CD8-positive, alpha-beta memory T cell (primary cell): ENCODE results near the gene SLA2. TPM values are rescaled to one million over a fixed set of nuclear protein-coding genes. Genes with fewer than 3 reads are reported as not detected.
A peak's percentile ranks its signal among the peaks of the same experiment; 100 is the strongest.

ENCODE experiments used
- CTCF ChIA-PET: fragments of 350-600 bp; sonication (Branson Sonifier 250); formaldehyde crosslinking; loops from one replicate; lab custom pipeline; 2021; ENCODE audit warnings: antibody characterized with exemption; lab: Charles Lee
- POLR2A ChIA-PET: fragments of 350-600 bp; sonication (Branson Sonifier 250); formaldehyde crosslinking; loops from one replicate; lab custom pipeline; 2021; ENCODE audit warnings: antibody characterized with exemption; lab: Charles Lee
- DNase-seq, 5 donors: peaks; one replicate each; pipeline versions ENCODE4 v3.0.0 to v3.0.0-alpha.2; 2020 to 2022; ENCODE audit warnings: mixed read lengths in 1 of 5
- H3K27ac ChIP-seq: one replicate; pipeline ENCODE4 v1.7.0; 2013; ENCODE audit warnings: low read depth, mild to moderate bottlenecking, low read length, moderate library complexity
- H3K27me3 ChIP-seq: 2 replicates; pipeline ENCODE4 v1.7.0; 2013; ENCODE audit warnings: low read length, mild to moderate bottlenecking; ENCODE audit not compliant: insufficient read depth, poor library complexity, severe bottlenecking
- H3K36me3 ChIP-seq: 2 replicates; pipeline ENCODE4 v1.7.0; 2013; ENCODE audit warnings: mild to moderate bottlenecking, low read length, moderate library complexity; ENCODE audit not compliant: insufficient read depth
- H3K4me1 ChIP-seq: 2 replicates; pipeline ENCODE4 v1.7.0; 2013; ENCODE audit warnings: mild to moderate bottlenecking, low read length, moderate library complexity; ENCODE audit not compliant: insufficient read depth
- H3K4me3 ChIP-seq: 2 replicates; pipeline ENCODE4 v1.7.0; 2013; ENCODE audit warnings: mild to moderate bottlenecking, low read length
- H3K9me3 ChIP-seq: 2 replicates; pipeline ENCODE4 v1.7.0; 2013; ENCODE audit warnings: mild to moderate bottlenecking, low read length
- H3K27ac Mint-ChIP-seq, 8 donors: one replicate each; pipeline ENCODE4 v1.8.0; 2020 to 2021; ENCODE audit warnings: mixed read lengths in 8 of 8, mild to moderate bottlenecking in 6 of 8, inconsistent platforms in 3 of 8, moderate library complexity in 3 of 8
- H3K27me3 Mint-ChIP-seq, 2 donors: one replicate each; pipeline ENCODE4 v1.8.0; 2020 to 2021; ENCODE audit warnings: mixed read lengths in 2 of 2, mild to moderate bottlenecking in 1 of 2, moderate library complexity in 1 of 2
- H3K36me3 Mint-ChIP-seq, 3 donors: one replicate each; pipeline ENCODE4 v1.8.0; 2020 to 2021; ENCODE audit warnings: mixed read lengths in 3 of 3, inconsistent platforms in 1 of 3, mild to moderate bottlenecking in 1 of 3
- H3K4me1 Mint-ChIP-seq, 3 donors: one replicate each; pipeline ENCODE4 v1.8.0; 2020 to 2021; ENCODE audit warnings: mixed read lengths in 3 of 3, inconsistent platforms in 1 of 3, mild to moderate bottlenecking in 1 of 3
- H3K4me3 Mint-ChIP-seq, 7 donors: one replicate each; pipeline ENCODE4 v1.8.0; 2020 to 2021; ENCODE audit warnings: mixed read lengths in 7 of 7, mild to moderate bottlenecking in 6 of 7, moderate library complexity in 4 of 7, inconsistent platforms in 2 of 7
- H3K9me3 Mint-ChIP-seq, 5 donors: one replicate each; pipeline ENCODE4 v1.8.0; 2020 to 2022; ENCODE audit warnings: mixed read lengths in 5 of 5, mild to moderate bottlenecking in 3 of 5, moderate library complexity in 2 of 5, inconsistent platforms in 1 of 5
- polyA plus RNA-seq: library from polyadenylated mRNA; unstranded; fragments of 300-500 nt; fragmentation: Illumina TruSeq; gene quantifications from one replicate; pipeline ENCODE4 v1.2.3, GENCODE V29; 2021
- total RNA-seq, 2 experiments: library from RNA; stranded (reverse); gene quantifications; one replicate each; pipeline ENCODE4 v1.2.3, GENCODE V29; 2021

Gene SLA2
- total and polyA plus RNA-seq, 3 experiments from 2014 or later: 15.0 to 51.2 (median 47.8) TPM

DNA sequence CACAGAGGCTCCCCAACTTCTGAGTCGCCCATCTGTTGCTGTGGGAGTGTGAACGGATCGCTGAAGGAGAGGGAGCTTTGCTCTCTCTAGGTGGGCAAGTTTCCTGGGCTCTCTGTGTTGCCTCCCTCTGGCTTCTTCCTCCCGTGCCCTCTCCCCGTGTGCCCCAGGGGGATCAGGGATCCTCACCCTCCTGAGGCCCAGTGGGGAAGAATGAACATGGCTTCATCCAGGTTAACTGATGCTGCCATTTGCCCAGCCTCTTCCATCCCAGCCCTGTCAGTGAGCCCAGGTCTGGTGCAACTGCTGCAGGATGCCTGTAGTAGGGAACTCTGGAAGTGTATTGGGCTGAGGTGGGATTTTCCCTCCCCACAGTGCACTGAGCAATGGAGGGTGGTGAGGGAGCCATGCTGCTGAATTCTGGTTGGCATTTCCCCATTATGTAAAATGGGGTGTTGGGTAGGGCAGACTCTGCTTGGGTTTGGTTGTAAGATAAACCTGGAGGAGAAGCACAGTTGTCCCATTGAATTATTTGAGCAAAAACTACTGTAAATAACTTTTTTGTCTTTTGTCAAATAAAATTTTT is 52.6 kb downstream of the SLA2 start:
- Histone ChIP-seq H3K27me3 (no peaks in the 10 kb centered on the region), H3K36me3 (no peaks in the 10 kb centered on the region), H3K27ac (no peak overlapping the region), H3K4me3 (no peak overlapping the region), H3K4me1 (peaks cover 26% of the 10 kb centered on the region), H3K9me3 (no peaks in the 10 kb centered on the region)
- no peaks in the 10 kb centered on the region for H3K27me3 Mint-ChIP-seq
- peaks cover 0 to 28% (median 3%) of the 10 kb centered on the region in 3 donors for H3K36me3 Mint-ChIP-seq
- peaks cover 28 to 55% (median 42%) of the 10 kb centered on the region in 3 donors for H3K4me1 Mint-ChIP-seq
- no peak for DNase-seq
- H3K27ac Mint-ChIP-seq: peak overlapping the region in 7 of 8 donors; percentile 46 to 97 (median 88)
- no peaks in the 10 kb centered on the region for H3K9me3 Mint-ChIP-seq
- ChIA-PET POLR2A (interaction anchor here (0.5 to 4.5 kb wide), 3 partner anchors 12 to 131 kb away, joined by 7 to 48 read pairs (median 22); partner anchors contain the start of genes RAB5IF and TGIF2), CTCF (interaction anchor here (1.0 to 7.6 kb wide), 4 partner anchors 12 to 148 kb away, joined by 3 to 59 read pairs (median 30); partner anchors contain the start of gene RAB5IF)
- H3K4me3 Mint-ChIP-seq: peak overlapping the region in 1 of 7 donors; percentile 43

DNA sequence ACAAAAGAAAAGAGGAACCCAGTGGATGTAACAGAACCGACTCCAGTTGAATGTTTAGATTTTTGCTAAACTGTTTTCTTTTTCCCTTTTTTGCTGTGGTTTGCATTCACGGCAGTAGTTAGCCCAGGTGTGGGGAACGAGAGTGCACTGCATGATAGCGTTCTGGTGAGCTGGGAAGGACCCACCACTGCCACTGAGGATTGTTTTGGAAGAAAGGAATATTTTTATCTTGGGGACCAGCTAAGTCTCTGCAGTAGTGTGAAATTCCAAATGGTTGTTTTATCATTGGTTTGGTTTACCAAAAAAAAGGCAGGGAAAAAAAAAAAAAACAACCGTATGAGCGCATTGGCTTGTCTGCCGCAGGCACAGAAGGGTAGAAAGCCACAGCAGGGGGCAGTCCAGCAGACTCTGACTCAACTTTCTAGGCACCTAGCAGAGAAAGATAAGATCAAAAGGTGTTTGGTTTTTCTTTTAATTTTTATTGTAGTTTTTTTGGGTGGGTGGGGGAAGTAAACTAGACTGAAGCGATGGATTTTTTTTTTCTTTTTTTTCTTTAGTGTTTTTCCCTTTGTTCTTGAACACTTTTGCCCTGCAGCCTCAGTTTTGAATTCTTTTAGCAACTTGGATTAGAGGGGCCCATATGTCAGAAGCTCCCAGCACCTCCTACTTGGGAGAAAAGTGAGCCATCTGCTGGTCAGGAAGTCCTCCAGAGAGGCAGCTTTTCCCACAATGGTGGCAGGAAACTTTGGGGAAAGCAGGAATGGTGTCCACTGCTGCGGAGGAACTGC is 53.9 kb downstream of the SLA2 start:
- no peak overlapping the region for H3K27ac ChIP-seq

DNA sequence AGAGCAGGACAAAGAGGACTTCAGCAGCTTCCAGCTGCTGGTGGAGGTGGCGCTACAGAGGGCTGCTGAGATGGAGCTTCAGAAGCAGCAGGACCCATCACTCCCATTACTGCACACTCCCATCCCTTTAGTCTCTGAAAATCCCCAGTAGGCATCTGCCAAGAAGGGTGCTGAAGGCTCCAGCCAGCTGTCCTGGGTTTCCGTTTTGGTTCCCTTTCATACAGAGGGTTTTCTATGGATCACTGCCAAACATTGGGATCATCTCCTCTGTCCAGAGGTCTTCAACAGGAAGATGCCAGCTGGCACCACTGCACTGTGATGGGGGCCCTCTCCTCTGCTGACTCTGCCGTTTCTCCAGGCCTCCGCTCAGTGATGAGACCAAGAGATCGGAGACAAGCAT is 54.7 kb downstream of the SLA2 start:
- Mint-ChIP-seq H3K4me1 (peaks cover 34 to 64% (median 54%) of the 10 kb centered on the region in 3 donors), H3K27me3 (no peaks in the 10 kb centered on the region), H3K4me3 (no peak overlapping the region), H3K27ac (peak overlapping the region in 4 of 8 donors; percentile 29 to 95 (median 50)), H3K9me3 (no peaks in the 10 kb centered on the region), H3K36me3 (peaks cover 0 to 40% (median 7%) of the 10 kb centered on the region in 3 donors)
- POLR2A ChIA-PET: interaction anchor here (1.2 kb wide), 1 partner anchor 14 kb away, joined by 5 read pairs; no protein-coding TSS in a partner anchor
- Histone ChIP-seq H3K9me3 (no peaks in the 10 kb centered on the region), H3K27ac (no peak overlapping the region), H3K4me3 (no peak overlapping the region), H3K27me3 (no peaks in the 10 kb centered on the region), H3K4me1 (peaks cover 24% of the 10 kb centered on the region), H3K36me3 (no peaks in the 10 kb centered on the region)
- CTCF ChIA-PET: interaction anchor here (0.7 to 7.6 kb wide), 7 partner anchors 14 to 324 kb away, joined by 3 to 46 read pairs (median 4); partner anchors contain the start of gene RAB5IF
- no peak for DNase-seq

More for the DNA sequence above, 53.9 kb downstream of the SLA2 start:
- Mint-ChIP-seq H3K27me3 (no peaks in the 10 kb centered on the region), H3K36me3 (peaks cover 0 to 35% (median 4%) of the 10 kb centered on the region in 3 donors), H3K4me1 (peaks cover 32 to 59% (median 49%) of the 10 kb centered on the region in 3 donors), H3K9me3 (no peaks in the 10 kb centered on the region), H3K4me3 (peak overlapping the region in 4 of 7 donors; percentile 25 to 66 (median 43)), H3K27ac (peak overlapping the region; percentile 72 to 95 (median 89))
- CTCF ChIA-PET: interaction anchor here (0.7 to 7.6 kb wide), 12 partner anchors 11 to 323 kb away, joined by 3 to 46 read pairs (median 4); partner anchors contain the start of genes RAB5IF, SLA2 and TGIF2
- DNase-seq: peak in 4 of 5 donors; percentile 38 to 77 (median 48)
- POLR2A ChIA-PET: interaction anchor here (0.8 to 1.2 kb wide), 3 partner anchors 13 to 19 kb away, joined by 3 to 5 read pairs (median 3); partner anchors contain the start of gene RAB5IF
- no peak overlapping the region for H3K4me3 ChIP-seq
- peaks cover 26% of the 10 kb centered on the region for H3K4me1 ChIP-seq
- H3K27me3 ChIP-seq: no peaks in the 10 kb centered on the region
- no peaks in the 10 kb centered on the region for H3K9me3 ChIP-seq
- no peaks in the 10 kb centered on the region for H3K36me3 ChIP-seq

DNA sequence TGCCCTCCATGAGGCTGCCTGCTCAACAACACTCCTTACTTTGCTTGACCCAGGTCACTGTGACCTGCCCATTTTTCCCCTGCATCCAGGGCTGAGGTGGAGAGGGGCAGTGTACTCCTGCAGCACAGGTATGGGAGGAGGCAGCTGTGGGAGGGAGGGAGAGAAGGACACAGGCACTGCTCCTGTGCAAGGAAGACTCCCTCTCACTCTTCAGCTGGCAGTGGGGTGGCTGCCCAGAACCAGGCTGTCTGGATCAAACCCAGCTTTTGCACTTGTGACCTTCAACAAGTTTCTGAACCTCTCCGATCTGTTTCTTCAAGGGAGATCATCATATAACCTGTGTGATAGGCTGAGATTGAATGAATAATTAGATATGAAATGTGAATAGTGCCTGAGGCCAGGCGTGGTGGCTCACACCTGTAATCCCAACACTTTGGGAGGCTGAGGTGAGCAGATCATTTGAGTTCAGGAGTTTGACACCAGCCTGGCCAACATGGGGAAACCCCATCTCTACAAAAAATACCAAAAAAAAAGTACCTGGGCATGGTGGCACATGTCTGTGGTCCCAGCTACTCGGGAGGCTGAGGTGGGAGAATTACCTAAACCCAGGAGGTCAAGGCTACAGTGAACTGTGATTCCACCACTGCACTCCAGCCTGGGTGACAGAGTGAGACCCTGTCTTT is 58.5 kb downstream of the SLA2 start:
- no peak overlapping the region for H3K27ac ChIP-seq
- H3K4me3 Mint-ChIP-seq: peak overlapping the region in 1 of 7 donors; percentile 51
- H3K36me3 ChIP-seq: no peaks in the 10 kb centered on the region
- H3K4me3 ChIP-seq: no peak overlapping the region
- peaks cover 21 to 36% (median 34%) of the 10 kb centered on the region in 3 donors for H3K4me1 Mint-ChIP-seq
- H3K27me3 Mint-ChIP-seq: no peaks in the 10 kb centered on the region
- peaks cover 14% of the 10 kb centered on the region for H3K4me1 ChIP-seq
- H3K9me3 Mint-ChIP-seq: no peaks in the 10 kb centered on the region
- DNase-seq: no peak
- ChIA-PET CTCF (interaction anchor here (0.9 to 7.6 kb wide), 6 partner anchors 12 to 167 kb away, joined by 3 to 46 read pairs (median 4); partner anchors contain the start of genes RAB5IF and SLA2), POLR2A (interaction anchor here (1.0 to 2.3 kb wide), 4 partner anchors 9 to 18 kb away, joined by 8 to 17 read pairs (median 12); partner anchors contain the start of genes RAB5IF and TGIF2)
- no peaks in the 10 kb centered on the region for H3K9me3 ChIP-seq
- peaks cover 0 to 53% (median 7%) of the 10 kb centered on the region in 3 donors for H3K36me3 Mint-ChIP-seq
- H3K27ac Mint-ChIP-seq: peak overlapping the region; percentile 33 to 82 (median 76)
- H3K27me3 ChIP-seq: no peaks in the 10 kb centered on the region

DNA sequence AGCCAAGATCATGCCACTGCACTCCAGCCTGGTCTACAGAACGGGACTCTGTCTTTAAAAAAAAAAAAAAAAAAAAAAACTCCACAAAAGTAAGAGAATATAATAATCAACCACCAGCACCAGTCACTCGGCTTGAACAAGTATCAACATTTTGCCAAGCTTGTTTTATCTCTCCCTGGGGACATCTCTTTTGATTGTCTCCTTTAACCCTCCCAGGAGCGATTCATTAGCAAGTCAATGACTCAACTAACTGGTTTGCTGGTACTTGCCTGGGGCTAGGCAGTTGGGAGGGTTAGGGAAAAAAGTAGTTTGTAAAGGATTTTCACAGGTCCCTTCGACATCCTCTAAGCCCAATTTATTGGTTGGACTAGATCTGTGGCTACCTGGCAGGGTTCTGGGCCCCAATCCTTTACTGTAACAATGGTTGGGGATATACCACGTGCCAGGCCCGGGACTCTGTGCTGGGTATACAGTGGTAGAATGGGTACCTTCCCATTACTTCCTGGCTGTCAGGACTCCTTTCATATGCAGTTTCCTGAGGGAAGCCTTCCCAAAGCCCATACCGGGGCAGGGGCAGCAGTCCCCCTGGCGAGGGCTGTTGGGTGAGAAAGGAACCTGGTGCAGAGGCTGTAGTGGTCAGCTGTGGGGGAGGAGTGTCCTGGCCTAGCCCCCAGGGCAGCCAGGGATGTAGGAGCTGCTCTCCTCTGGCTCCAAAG is 60.4 kb downstream of the SLA2 start:
- Histone ChIP-seq H3K9me3 (no peaks in the 10 kb centered on the region), H3K27me3 (no peaks in the 10 kb centered on the region), H3K4me1 (peaks cover 8% of the 10 kb centered on the region), H3K4me3 (no peak overlapping the region), H3K27ac (no peak overlapping the region), H3K36me3 (peaks cover 5% of the 10 kb centered on the region)
- Mint-ChIP-seq H3K9me3 (no peaks in the 10 kb centered on the region), H3K27ac (peak overlapping the region in 3 of 8 donors; percentile 15 to 79 (median 49)), H3K27me3 (no peaks in the 10 kb centered on the region), H3K4me1 (peaks cover 14 to 27% (median 26%) of the 10 kb centered on the region in 3 donors), H3K4me3 (no peak overlapping the region), H3K36me3 (peaks cover 0 to 51% (median 11%) of the 10 kb centered on the region in 3 donors)
- ChIA-PET POLR2A (interaction anchor here (0.6 to 1.5 kb wide), 4 partner anchors 10 to 38 kb away, joined by 3 to 8 read pairs (median 4); partner anchors contain the start of gene TGIF2), CTCF (interaction anchor here (1.4 to 7.6 kb wide), 4 partner anchors 10 to 20 kb away, joined by 3 to 46 read pairs (median 4); partner anchors contain the start of genes RAB5IF and TGIF2)
- DNase-seq: no peak

DNA sequence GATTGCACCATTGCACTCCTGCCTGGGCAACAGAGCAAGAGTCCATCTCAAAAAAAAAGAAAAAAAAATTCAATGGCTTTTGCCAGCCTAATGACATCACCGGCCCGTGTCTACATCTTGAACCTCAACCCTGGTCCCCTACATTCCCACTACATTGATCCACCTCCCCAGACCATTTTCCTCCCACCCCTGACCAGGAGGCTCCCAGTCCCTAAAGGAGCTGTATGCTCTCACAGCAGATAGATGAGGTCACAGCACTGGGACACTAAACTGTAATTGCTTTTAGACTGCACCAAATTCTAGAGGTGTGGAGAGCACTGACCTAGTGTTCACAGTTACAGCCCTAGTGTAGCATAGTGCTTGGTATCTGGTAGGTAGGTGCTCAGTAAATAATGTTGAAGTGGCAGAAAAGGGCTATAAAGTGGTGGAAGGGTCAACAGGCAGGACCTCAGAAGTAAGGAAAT is 61.9 kb downstream of the SLA2 start:
- Mint-ChIP-seq H3K4me1 (peaks cover 15 to 32% (median 30%) of the 10 kb centered on the region in 3 donors), H3K9me3 (no peaks in the 10 kb centered on the region), H3K36me3 (peaks cover 0 to 55% (median 19%) of the 10 kb centered on the region in 3 donors), H3K27me3 (no peaks in the 10 kb centered on the region), H3K4me3 (no peak overlapping the region), H3K27ac (peak overlapping the region in 5 of 8 donors; percentile 53 to 84 (median 61))
- no peak for DNase-seq
- peaks cover 18% of the 10 kb centered on the region for H3K36me3 ChIP-seq
- H3K27ac ChIP-seq: no peak overlapping the region
- ChIA-PET POLR2A (no interaction called here), CTCF (interaction anchor here (1.1 to 1.4 kb wide), 2 partner anchors 9 to 11 kb away, joined by 3 to 4 read pairs; no protein-coding TSS in a partner anchor)
- no peaks in the 10 kb centered on the region for H3K9me3 ChIP-seq
- no peak overlapping the region for H3K4me3 ChIP-seq
- H3K27me3 ChIP-seq: no peaks in the 10 kb centered on the region
- peaks cover 8% of the 10 kb centered on the region for H3K4me1 ChIP-seq
